Measurements from ENCODE around the gene CCDC24. TPM values are rescaled to one million over a fixed set of nuclear protein-coding genes. Genes with fewer than 3 reads are reported as not detected.

The CCDC24 gene
- polyA plus RNA-seq, 1 experiment, result 2.0 TPM

DNA sequence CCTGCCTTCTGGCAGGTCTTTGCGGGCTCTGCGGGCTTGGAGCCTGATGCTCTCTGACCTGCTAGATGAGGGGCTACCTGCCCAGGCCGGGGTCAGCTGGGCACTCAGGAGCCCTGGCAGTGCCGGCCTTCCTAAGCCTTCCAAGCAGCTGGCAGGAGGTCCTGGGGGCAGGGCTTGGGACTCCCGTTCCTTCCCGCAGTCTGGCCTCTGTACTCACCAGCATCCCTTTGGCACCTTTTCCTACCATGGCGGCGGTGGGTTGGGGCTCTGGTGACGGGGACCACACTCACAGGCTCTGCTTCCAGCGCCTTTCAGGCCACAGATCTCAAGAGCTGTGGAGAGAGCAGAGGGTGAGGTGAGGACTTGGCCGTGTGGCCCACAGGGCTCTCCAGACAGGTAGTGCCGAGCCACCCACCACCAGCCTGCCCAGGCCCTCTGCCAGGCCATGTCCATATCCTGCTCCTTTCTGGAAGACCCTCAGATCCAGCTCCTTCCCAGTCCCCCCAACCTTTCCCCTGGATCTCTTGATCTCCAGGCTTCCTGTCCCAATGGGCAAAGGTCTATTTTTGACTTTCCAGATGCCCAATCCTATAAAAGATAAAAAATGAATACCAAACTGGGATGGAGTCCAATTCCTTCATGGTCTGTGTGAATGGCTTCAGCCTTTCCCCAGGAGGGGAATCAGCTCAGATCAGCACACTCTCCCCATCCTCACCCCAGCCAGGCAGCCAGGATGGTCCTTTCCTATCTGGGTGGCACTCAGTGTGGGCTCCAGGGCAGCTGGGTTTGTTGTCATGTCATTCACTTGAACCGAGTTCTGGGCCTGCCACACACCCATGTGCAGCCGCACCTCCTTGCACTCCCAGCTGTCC is 32.9 kb downstream of the CCDC24 start:
- CTCF ChIA-PET, result interaction anchor here (0.8 to 1.4 kb wide), 2 partner anchors 18 to 20 kb away, joined by 3 to 4 read pairs; no protein-coding TSS in a partner anchor
- Histone ChIP-seq H3K36me3 (ENCODE audit: control insufficient read depth, insufficient read depth, low read length) (peaks cover 25% of the 10 kb centered on the region), H3K4me3 (ENCODE audit: low read depth, low read length) (no peak overlapping the region), H3K27me3 (ENCODE audit: control insufficient read depth, insufficient read depth, low read length) (no peaks in the 10 kb centered on the region)
- TF ChIP-seq CTCF (IDR thresholded peaks at IDR 0.05; ENCODE audit: insufficient read depth, low read depth, low read length), result no peak
- no peak for DNase-seq (ENCODE audit: low read depth)
- POLR2A ChIA-PET, result no interaction called here

- no peak overlapping the region for H3K4me3 ChIP-seq (ENCODE audit: low read depth, low read length)
- CTCF ChIA-PET, result interaction anchor here (1.4 kb wide), 1 partner anchor 19 kb away, joined by 4 read pairs; no protein-coding TSS in a partner anchor
- no peaks in the 10 kb centered on the region for H3K27me3 ChIP-seq (ENCODE audit: control insufficient read depth, insufficient read depth, low read length)
- POLR2A ChIA-PET, result no interaction called here
- no peak for DNase-seq (ENCODE audit: low read depth)
- TF ChIP-seq CTCF (IDR thresholded peaks at IDR 0.05; ENCODE audit: insufficient read depth, low read depth, low read length), result no peak
- peaks cover 22% of the 10 kb centered on the region for H3K36me3 ChIP-seq (ENCODE audit: control insufficient read depth, insufficient read depth, low read length)
These were observed 33.6 kb downstream of the CCDC24 start for GRCh38 chr1:44024903-44025525.

GRCh38 chr1:44025816-44026215 is 34.4 kb downstream of the CCDC24 start:
- POLR2A ChIA-PET, result no interaction called here
- CTCF ChIA-PET, result interaction anchor here (1.5 kb wide), 1 partner anchor 22 kb away, joined by 3 read pairs; no protein-coding TSS in a partner anchor
- no peak for DNase-seq (ENCODE audit: low read depth)

GRCh38 chr1:44027320-44027719 is 35.9 kb downstream of the CCDC24 start:
- no peaks in the 10 kb centered on the region for H3K27me3 ChIP-seq (ENCODE audit: control insufficient read depth, insufficient read depth, low read length)
- ChIA-PET POLR2A (no interaction called here), CTCF (interaction anchor here (1.0 to 6.6 kb wide), 5 partner anchors 10 to 22 kb away, joined by 3 to 41 read pairs (median 6); no protein-coding TSS in a partner anchor)
- no peak for TF ChIP-seq CTCF (IDR thresholded peaks at IDR 0.05; ENCODE audit: insufficient read depth, low read depth, low read length)
- H3K36me3 ChIP-seq (ENCODE audit: control insufficient read depth, insufficient read depth, low read length), result peaks cover 9% of the 10 kb centered on the region
- no peak overlapping the region for H3K4me3 ChIP-seq (ENCODE audit: low read depth, low read length)
- DNase-seq (ENCODE audit: low read depth), result no peak

More at GRCh38 chr1:44025816-44026215, 34.4 kb downstream of the CCDC24 start:
- TF ChIP-seq CTCF (IDR thresholded peaks at IDR 0.05; ENCODE audit: insufficient read depth, low read depth, low read length), result no peak
- H3K4me3 ChIP-seq (ENCODE audit: low read depth, low read length), result no peak overlapping the region
- peaks cover 17% of the 10 kb centered on the region for H3K36me3 ChIP-seq (ENCODE audit: control insufficient read depth, insufficient read depth, low read length)
- H3K27me3 ChIP-seq (ENCODE audit: control insufficient read depth, insufficient read depth, low read length), result no peaks in the 10 kb centered on the region

All from BJ (cell line).